ENCODE measurements around the gene FDX1.
A peak's percentile ranks its signal among the peaks of the same experiment; 100 is the strongest.

The FDX1 gene

DNA sequence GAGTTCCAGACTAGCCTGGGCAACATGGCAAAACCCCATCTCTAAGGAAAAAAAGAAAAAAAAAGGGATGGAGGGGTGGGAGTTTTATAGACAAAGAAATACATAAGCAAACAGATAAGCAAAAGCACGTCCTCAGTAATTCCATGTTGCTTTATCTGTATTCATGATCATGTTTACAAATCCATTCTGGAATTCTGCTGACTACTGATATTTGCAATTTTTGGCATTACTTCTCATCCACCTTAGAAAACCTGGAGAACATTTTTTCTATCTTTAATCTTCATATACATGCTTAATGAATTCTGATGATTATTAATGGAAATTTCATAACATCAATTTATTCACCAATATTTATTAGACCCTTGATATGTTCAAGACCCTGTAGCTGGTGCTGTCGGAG lies 1.7 kb upstream of the FDX1 start:
- H3K27ac ChIP-seq = no peak overlapping the region
- TF ChIP-seq, protein P1, sequence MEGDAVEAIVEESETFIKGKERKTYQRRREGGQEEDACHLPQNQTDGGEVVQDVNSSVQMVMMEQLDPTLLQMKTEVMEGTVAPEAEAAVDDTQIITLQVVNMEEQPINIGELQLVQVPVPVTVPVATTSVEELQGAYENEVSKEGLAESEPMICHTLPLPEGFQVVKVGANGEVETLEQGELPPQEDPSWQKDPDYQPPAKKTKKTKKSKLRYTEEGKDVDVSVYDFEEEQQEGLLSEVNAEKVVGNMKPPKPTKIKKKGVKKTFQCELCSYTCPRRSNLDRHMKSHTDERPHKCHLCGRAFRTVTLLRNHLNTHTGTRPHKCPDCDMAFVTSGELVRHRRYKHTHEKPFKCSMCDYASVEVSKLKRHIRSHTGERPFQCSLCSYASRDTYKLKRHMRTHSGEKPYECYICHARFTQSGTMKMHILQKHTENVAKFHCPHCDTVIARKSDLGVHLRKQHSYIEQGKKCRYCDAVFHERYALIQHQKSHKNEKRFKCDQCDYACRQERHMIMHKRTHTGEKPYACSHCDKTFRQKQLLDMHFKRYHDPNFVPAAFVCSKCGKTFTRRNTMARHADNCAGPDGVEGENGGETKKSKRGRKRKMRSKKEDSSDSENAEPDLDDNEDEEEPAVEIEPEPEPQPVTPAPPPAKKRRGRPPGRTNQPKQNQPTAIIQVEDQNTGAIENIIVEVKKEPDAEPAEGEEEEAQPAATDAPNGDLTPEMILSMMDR (IDR thresholded peaks at IDR 0.05) = no peak
- no peak for DNase-seq (ENCODE audit: low spot score)
- no peak overlapping the region for H3K4me3 ChIP-seq

DNA sequence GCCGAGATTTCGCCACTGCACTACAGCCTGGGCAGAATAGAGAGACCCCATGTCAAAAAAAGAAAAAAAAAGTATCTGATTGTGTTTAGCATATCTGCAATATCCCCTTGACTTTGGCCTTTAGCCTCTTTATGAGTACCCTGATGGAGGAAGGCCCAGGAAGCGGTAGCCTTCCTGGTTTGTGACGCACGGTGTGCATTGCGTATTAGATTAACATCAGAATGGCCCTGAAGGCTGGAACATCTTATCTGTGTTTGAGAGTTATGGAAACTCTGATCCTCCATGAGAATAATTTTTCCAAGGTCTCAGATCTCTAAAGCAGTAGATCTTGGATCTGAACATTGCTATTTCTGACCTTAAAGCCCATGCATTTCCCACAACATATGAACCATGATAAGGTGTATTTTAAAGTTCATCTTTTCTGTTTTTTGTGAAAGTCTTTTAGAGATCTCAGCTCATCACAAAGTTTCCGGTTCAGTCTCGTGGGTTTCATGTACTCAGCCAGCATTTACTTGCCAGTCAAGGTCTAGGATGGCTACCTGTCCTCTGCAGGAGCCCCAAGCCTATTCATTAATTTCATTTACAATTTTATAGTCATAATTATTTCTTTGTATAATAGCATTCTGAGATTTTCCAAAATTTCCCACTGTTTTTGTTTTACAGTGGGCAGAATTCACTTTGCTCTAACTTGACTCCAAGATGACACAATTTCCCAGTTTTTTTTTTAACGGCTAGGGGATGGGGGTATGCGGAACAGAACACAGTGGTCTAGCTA lies 605 bp upstream of the FDX1 start:
- DNase-seq (ENCODE audit: low spot score) = no peak
- peak overlapping the region; percentile 79 to 95 for H3K27ac ChIP-seq
- peak overlapping the region; percentile 77 for H3K4me3 ChIP-seq
- TF ChIP-seq, protein P1 (IDR thresholded peaks at IDR 0.05) = no peak

DNA sequence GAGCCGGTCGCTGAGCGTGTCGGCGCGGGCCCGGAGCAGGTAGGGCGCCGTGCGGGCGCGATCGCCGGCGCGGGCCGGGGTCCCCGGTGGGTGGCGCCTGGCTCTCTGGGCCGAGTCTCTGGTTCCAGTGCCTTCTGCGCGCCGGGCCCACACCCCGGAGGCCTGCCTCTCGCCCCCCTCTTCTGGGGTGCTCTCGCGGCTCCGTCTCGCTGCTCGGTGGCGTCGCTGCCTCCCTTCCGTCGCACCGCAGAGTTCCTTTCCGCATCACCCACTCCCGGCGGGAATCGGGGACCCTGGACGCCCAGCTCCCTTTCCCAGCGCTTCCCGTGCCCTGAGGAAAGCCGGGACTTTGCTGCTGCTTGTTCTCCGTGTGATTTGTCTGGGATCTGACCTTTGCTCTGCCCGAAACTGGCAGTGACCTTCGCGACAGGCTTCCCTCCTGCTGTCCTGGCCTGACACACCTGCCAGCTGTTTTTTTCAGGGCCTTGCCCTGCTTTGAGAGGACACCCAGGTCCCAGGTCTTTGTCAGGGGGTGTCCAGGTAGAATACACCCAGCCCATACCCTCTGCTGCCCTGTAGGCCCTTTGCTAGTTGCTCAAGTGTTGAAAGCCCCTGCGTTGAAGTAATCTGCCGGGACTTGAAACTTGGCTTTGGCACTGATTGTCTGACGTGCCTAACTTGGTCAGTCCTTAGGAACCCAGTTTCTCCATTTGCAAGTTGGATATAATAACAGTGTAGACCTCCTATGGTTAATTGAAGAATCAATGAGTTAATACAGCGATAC lies 711 bp downstream of the FDX1 start:
- Histone ChIP-seq H3K27ac (peak overlapping the region; percentile 79 to 95), H3K4me3 (peak overlapping the region; percentile 77)
- DNase-seq (ENCODE audit: low spot score) = peak; percentile 74
- TF ChIP-seq, protein P1 (IDR thresholded peaks at IDR 0.05) = no peak

DNA sequence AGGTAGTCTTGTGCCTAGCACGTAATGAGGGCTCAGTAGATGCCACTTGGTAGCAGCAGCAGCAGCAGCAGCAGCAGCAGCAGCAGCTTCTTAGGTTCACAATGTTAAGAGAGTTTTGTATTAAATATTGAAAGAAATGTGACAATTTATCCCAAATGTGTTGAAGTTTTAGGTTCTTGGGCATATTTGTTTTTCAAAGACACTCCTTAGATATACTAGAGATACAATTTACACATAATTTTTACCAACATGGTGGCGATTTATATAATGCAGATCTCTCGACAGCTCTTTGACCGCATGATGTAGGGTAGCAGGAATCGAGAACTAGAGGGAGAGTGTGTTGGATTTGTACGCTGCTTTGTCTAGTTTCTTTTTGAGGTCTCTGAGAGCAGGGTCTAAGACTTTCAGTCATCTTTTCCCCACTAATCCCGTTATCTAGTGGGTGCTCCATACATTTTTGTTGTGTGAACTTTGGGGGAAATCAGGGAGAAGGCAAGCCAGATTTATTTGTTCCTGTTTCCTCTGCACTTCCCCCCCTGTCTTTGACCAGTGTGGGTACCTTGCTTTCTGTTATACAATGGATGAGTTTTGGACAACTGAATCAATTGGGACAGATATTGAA lies 1.4 kb downstream of the FDX1 start:
- TF ChIP-seq, protein P1 (IDR thresholded peaks at IDR 0.05) = no peak
- no peak for DNase-seq (ENCODE audit: low spot score)
- H3K4me3 ChIP-seq = peak overlapping the region; percentile 77
- peak overlapping the region in 1 of 2 donors; percentile 79 for H3K27ac ChIP-seq

DNA sequence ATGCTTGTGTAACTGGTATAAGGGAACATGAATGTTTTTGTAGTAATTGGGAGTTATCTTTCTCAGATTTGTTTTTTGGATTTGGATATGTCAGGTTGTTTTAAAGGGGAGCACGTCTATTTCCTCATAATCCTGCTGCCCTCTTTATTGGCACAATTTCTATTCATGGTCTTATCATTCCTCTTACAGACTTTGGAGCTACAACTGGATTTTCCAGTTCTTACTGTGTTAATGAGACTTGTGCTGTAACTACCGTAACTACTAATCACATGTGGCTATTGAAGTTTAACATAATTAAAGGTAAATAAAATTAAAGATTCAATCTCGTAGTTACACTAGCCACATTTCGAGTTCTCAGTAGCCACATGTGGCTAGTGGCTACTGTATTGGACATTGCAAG lies 1.9 kb downstream of the FDX1 start:
- TF ChIP-seq, protein P1 (IDR thresholded peaks at IDR 0.05) = no peak
- peak overlapping the region; percentile 77 for H3K4me3 ChIP-seq
- no peak for DNase-seq (ENCODE audit: low spot score)
- H3K27ac ChIP-seq = no peak overlapping the region

DNA sequence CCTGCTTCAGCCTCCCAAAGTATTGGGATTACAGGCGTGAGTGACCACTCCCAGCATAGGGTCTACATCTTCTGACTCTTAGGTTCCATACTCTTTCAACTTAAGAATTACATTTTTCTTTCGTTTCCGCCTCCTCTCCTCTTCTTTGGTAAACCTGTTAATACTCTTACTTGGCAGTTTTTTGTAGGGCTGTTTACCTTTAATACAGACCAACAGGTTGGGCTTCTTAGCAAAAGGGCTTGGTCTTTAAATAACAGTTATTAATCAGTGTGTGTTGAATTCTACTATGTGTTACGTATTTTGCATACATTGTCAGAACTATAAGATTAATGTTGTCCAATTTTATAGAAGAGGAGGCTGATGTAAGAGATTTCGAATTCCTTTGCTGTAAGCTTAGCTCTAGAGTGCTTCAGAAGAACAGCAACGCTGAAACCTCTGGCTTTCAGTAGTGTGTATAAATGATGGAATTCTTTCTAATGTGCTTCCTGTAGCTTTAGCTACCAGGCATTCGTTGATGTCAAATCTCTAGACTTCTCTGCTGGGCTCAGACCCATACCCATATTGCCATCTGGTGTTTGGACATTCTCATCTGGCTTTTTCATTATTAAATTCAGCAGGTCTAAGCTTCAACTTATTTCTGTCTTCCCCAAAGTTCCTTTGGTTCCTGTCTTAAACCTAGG lies 3.1 kb downstream of the FDX1 start:
- no peak overlapping the region for H3K27ac ChIP-seq

More for the DNA sequence above, 3.1 kb downstream of the FDX1 start:
- DNase-seq (ENCODE audit: low spot score) = no peak
- TF ChIP-seq, protein P1 (IDR thresholded peaks at IDR 0.05) = no peak
- H3K4me3 ChIP-seq = no peak overlapping the region
